Spleen (tissue), 7 donors: ENCODE results near the gene ABCB1.

Source experiments
- POLR2A ChIP-seq, 3 donors: fragments of 450-650 bp; IDR thresholded peaks; one replicate each; pipeline ENCODE4 v1.5.1; 2017; ENCODE audit warnings: antibody characterized with exemption in 3 of 3, mild to moderate bottlenecking in 1 of 3
- TF ChIP-seq, protein P1 (sequence below), 11 experiments: fragments of 200-600 bp in 7 of 11; fragments of 450-650 bp in 4 of 11; sonication (generic) in 4 of 11; IDR thresholded peaks in 8 of 11; conservative IDR thresholded peaks in 3 of 11; 1 replicate in 7 of 11; 2 replicates in 4 of 11; pipeline versions ENCODE4 v1.4.0 to v1.8.0; 2016 to 2021; ENCODE audit warnings: antibody characterized with exemption in 11 of 11, inconsistent platforms in 4 of 11, mild to moderate bottlenecking in 1 of 11
- donor health status: DM: no; HTN: no; CAD: no; lungs with moderate emphysema.
- donor health status: DM: no; HTN: no; CAD: no.
- donor health status: DM: no; HTN: no; CAD: no.

- no peak for TF ChIP-seq POLR2A (IDR thresholded peaks at IDR 0.05)
- TF ChIP-seq, protein P1, sequence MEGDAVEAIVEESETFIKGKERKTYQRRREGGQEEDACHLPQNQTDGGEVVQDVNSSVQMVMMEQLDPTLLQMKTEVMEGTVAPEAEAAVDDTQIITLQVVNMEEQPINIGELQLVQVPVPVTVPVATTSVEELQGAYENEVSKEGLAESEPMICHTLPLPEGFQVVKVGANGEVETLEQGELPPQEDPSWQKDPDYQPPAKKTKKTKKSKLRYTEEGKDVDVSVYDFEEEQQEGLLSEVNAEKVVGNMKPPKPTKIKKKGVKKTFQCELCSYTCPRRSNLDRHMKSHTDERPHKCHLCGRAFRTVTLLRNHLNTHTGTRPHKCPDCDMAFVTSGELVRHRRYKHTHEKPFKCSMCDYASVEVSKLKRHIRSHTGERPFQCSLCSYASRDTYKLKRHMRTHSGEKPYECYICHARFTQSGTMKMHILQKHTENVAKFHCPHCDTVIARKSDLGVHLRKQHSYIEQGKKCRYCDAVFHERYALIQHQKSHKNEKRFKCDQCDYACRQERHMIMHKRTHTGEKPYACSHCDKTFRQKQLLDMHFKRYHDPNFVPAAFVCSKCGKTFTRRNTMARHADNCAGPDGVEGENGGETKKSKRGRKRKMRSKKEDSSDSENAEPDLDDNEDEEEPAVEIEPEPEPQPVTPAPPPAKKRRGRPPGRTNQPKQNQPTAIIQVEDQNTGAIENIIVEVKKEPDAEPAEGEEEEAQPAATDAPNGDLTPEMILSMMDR (IDR thresholded peaks at IDR 0.05 in 8 of 11, conservative IDR thresholded peaks at IDR 0.05 in 3 of 11) = no peak
Observed at GRCh38 chr7:87592300-87592699, 8.4 kb downstream of the ABCB1 start.
